ENCODE results near the gene C1S.

GRCh38 chr12:7116916-7117315, 56.4 kb downstream of the C1S start:
- TF ChIP-seq CTCF (IDR thresholded peaks at IDR 0.05): no peak
- no peak for TF ChIP-seq POLR2A (IDR thresholded peaks at IDR 0.05)
